HG02798 (cell line): ENCODE results near the gene FCGR2B.

ENCODE experiments used
- ATAC-seq: cut with Tn5 transposase; IDR thresholded peaks from one replicate; pipeline ENCODE4 v1.9.1; 2021; ENCODE audit warnings: mild to moderate bottlenecking; ENCODE audit not compliant: unreplicated experiment, poor library complexity

FCGR2B gene

DNA sequence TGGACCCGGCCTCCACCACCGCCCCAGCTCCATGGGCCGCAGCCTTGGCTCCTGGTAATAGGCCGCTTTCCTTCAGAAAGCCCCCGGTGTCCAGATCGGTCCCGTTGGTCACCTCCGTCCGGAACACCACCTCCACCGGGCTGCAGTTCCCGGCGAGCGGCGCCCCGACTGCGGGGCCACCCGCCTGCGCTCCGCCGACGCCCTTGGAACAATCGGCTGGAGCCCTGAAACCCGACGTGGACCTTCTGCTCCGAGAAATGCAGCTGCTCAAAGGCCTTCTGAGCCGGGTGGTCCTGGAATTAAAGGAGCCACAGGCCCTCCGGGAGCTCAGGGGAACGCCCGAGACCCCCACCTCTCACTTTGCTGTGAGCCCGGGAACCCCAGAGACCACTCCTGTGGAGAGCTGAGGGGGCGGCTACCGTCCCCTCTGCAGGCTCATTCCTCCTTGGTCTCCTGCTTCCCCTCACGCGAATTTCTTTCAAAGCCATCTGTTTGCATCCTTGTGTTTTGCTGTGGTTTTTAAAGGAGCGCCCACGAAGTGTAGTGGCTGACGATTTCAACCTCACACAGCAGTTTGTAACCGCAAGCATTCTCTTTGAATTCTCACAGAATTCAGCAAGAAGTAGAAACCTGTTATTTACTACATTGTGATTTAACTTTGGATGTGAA is 64.4 kb downstream of the FCGR2B start:
- ATAC-seq: peak; percentile 8
